NCI-H2196 (cell line): ENCODE measurements around the gene NKX6-2.

Experiments used
- DNase-seq: peaks from one replicate; lab custom pipeline; 2025; ENCODE audit not compliant: unreplicated experiment; lab: John Stamatoyannopoulos, UW

NKX6-2 gene

GRCh38 chr10:132813560-132814468, 27.9 kb upstream of the NKX6-2 start:
- DNase-seq, result no peak

DNA sequence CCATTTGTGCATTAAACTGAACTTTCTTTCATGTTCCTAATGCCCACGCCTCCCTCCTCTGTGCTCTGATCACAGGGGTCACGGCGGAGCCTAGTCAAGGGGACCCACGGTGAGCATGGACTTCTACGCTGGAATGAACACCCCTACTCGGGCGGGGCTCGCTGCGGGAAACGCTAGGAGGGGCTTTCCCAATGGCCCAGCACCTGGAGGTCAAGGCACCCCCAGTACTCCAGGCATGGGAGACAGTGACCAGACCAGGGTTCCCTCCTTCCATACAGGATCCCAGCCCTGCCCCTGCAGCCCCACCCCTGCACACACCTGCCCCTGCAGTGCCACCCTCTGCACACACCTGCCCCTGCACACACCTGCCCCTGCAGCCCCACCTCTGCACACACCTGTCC, 27.1 kb upstream of the NKX6-2 start:
- no peak for DNase-seq

GRCh38 chr10:132812520-132812919, 26.6 kb upstream of the NKX6-2 start:
- no peak for DNase-seq

DNA sequence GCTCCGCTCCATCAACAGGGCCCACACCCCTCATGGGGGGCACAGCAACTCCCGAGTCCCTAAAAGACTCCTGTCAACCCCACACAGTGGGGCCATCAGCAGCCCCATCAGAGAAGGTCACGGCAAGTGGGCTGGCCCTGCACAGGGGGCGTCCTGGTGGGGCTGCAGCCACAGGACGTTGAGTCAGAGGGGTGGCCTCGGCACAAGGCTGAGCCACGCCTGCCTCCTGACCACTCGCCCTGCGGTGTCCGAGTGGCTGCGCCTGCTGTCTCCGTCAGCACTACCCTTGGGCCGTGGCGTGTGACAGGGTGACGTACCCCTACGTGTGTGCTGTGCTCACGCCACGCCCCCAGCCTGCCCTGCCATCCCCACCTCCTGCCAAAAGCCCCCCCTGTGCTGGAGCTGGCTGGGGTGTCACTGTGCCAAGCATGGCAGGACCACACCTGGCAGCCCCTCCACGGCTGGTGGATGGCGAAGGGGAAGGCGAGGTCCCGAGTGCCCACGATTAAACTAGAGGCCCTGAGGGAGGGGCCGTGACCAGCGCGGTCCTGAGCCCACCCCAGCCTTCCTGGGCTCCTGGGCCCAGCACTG, 26.0 kb upstream of the NKX6-2 start:
- DNase-seq, result no peak

DNA sequence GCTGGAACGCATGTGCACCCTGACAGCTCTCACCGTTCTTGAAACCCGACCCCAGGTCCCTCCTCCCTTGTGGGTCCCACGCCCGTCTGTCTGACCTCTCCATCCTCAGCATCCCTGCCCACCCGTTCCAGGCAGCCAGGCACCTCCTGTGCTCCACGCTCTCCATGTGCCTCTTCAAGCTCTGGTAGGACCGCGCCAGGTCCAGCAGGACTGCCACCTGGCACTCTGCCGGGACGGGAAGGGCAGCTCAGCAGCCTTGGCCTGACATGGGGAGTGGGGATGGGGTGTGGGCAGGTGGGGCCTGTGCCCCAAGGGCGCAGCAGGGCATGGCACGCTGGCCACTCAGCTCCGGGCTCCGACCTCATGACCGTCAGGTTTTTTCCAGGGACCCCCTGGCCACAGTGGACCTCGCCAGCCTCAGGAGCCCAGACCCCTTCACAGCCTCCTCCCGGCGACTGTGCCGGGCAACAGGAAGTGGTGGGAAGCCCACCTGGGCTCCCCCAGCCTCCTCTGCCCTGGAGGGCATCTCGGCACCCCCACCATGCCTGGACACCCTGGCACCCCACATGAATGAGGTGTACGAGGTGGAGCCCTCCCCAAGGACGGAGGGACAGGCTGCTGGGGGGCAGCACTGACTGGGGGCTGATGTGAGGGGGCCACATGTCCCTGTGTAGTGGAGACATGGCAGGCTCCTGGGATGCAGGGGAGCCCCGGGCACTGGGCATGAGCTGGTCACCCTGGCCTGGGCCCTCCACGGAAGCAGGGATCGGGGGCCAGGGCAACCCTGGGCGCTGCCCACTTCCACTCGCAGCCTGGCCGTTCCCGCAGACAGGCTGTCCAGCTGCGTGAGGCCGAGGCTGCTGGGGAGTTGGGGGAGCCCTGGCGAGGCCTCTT, 25.1 kb upstream of the NKX6-2 start:
- no peak for DNase-seq

DNA sequence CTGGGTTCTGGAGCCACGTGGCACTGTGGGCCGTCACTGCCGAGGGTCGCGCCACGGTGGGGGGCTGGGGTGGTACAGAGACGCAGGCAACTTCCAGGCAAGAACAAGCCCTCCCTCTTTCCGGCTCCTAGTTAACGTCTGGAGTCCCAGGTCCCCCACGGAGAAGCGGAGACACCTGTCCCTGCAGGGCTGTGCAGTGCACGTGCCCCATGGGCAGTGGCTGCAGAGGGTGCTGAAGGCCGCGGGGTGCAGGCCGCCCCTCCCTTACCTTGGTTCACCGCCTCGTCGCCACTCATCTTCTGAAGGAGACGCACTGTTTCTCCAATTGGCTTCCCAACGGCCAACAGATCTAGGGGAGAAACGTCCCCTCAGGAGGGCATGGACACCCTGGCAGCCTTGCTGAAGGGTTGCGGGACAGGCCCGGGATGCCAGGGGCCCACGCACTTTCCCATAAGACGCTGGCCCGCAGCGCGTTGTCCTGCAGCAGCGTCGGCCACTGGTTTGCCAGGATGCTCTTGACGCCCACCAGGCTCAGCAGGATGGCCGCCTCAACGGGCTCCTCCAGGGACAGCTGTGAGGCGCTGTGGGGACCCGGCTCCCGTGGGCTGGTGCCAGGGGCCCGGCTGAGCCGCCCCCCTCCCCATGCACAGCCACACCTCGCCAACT, 24.3 kb upstream of the NKX6-2 start:
- no peak for DNase-seq

DNA sequence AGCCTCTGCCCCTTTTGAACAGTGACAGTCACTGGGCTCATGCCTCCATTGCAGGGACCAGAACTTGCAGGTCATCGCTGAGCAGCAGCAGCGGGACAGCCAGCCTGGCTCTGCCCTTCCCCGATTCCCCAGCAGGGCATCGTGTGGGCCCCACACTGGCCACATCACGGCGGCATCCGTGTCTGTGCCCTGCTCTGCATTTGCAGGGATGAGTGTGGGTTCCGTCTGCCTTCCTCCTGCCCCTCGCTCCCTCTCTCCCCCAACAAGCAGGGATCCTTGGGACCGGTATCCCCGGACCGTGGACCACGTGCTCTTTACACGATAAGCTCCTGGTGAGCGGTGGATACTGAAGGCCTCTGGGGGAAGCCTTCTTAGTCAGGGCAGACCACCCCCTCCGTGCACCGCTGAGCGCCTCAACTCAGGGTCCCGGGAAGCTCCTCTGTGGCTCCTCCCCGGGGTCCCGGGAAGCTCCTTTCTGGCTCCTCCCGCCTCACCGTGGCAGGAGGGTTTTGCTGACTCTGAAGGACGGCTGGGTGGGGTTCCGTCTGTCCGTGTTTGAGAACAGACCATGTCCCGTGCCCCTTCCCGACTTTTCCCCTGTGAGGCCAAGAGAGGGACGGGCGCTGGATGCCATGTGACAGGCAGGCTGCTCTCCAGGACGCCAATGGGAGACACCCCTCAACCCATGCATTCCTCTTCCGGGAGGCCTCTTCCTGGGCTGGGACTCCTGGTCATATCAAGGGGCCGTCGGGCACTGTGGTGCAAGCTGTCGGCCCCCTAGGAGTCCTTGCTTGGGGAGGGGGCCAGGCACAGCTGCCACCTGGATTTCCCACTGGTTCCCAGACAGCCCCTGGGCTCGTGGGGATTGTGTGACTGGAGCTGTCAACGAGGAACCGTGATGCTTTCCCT, 23.5 kb upstream of the NKX6-2 start:
- DNase-seq, result no peak

- DNase-seq, result no peak
Observed at GRCh38 chr10:132808383-132809231, 22.7 kb upstream of the NKX6-2 start.

GRCh38 chr10:132807621-132808049, 21.7 kb upstream of the NKX6-2 start:
- no peak for DNase-seq

DNA sequence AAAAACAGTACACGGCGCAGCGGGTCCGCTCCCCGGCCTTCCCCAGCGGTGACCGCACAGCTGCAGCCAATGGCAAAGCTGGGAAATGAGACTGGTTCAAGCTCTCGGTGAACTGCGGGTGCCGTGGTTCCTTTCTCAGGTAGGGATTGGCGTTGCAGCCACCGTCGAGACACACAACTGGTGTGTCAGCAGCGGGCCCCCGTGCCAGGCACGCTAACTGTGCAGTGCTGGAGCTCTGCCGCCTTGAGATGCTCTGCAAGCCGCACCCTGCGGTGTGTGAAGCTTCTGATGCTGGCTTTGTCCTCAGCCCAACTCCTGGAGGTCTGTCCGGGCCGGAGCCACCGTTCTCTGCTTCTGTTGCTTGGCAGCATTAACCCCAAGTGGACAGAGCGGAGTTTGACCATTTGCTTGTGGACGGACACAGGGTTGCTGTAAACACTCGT, 20.6 kb upstream of the NKX6-2 start:
- DNase-seq, result no peak

GRCh38 chr10:132806110-132806509, 20.2 kb upstream of the NKX6-2 start:
- DNase-seq, result no peak

GRCh38 chr10:132805599-132805998, 19.7 kb upstream of the NKX6-2 start:
- no peak for DNase-seq

DNA sequence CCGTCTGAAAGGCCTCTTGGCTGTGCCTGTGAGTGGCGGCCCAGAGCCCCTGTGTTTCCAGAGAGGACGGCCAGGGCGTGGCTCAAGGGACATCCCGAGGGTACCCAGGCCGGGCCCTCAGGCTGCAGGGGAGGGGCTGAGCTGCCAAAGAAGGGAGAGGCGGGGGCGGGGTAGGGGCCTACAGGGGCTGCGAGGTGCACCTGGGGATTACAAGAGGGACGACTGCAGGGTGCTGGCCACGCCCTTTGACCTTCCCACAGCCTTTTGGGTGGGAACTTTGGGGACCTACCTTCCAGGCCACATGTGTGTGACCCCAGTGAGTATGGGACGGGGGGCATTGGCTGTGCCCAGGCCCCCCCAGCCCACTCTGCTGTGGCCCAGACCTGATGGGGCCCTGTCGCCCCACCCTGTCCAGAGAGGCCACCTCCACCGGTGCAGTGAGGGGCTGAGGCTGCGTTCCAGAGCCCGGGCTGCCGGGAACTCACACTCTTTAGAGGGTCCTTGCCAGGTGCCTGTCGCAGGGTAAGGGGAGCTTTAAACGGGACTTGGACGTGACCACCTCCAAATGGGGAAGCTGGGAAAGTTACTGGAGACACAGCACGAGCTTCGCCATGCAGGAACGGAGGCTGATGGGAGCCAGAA, 19.0 kb upstream of the NKX6-2 start:
- no peak for DNase-seq

DNA sequence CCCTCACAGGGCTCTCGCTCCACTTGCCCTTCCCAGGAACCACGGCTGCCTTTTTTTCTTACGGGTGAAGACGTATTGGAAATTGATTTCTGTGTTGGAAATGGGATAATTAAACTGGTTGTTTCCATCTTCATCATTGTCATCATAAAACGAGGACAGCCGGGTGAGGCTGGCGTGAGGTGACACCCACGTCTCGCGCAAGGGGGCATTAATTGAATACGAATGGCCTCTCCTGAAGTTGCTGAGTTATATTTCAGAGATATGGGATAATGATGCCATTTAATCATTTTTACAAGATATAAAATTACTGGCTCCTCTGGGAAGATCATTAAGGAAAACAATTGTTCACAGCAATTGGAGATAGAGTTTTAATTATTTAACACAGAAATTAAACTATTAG, 18.3 kb upstream of the NKX6-2 start:
- DNase-seq, result no peak

DNA sequence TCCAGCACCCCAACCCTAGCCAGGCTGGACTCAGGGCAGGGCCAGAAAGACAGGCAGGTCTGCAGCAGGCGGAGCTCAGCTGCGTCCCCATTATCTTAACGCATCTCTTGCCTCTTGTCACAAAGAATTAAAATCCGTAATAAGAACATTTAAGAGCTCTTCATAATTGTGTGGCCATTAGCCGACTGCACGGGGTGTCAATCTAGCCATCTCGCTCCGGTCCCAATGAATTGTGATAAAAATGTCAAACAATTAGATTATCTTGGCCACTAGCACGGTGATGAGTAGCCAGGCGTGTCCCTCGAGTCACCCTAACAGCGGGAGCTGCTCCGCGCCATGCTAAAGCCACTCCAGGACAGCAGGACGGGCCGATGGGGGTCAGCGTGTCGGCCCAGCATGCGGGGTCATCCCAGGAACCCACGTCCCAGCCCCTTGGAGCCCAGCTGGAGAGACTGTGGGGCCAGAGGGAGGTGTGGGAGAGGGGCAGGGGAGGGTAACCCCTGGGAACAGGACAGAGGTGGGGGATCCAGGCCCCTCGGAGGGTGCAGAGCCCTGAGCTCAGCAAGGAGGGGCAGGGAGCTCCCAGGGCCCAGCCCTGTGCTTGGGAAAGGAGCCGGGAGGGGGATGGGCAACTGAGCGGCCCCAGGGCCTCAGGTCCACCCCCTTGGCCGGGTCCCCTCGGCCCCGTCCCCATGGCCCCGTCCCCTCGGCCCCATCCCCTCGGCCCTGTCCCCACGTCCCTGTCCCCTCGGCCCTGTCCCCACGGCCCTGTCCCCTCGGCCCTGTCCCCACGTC, 17.7 kb upstream of the NKX6-2 start:
- no peak for DNase-seq

GRCh38 chr10:132802694-132803320, 16.9 kb upstream of the NKX6-2 start:
- DNase-seq, result no peak

GRCh38 chr10:132802048-132802447, 16.1 kb upstream of the NKX6-2 start:
- no peak for DNase-seq
